Testis (tissue), 2 donors: ENCODE results near the gene NRN1.

ENCODE experiments used
- POLR2A ChIP-seq: fragments of 450-650 bp; IDR thresholded peaks from one replicate; pipeline ENCODE4 v1.6.1; 2017; ENCODE audit warnings: antibody characterized with exemption, mild to moderate bottlenecking, moderate library complexity
- TF ChIP-seq, protein P1 (sequence below), 3 experiments: fragments of 450-650 bp in 2 of 3; fragments of 200-600 bp in 1 of 3; sonication (generic) in 1 of 3; IDR thresholded peaks; one replicate each; pipeline ENCODE4 v1.5.1; 2016 to 2019; ENCODE audit warnings: antibody characterized with exemption in 3 of 3, mild to moderate bottlenecking in 2 of 3, moderate library complexity in 1 of 3

DNA sequence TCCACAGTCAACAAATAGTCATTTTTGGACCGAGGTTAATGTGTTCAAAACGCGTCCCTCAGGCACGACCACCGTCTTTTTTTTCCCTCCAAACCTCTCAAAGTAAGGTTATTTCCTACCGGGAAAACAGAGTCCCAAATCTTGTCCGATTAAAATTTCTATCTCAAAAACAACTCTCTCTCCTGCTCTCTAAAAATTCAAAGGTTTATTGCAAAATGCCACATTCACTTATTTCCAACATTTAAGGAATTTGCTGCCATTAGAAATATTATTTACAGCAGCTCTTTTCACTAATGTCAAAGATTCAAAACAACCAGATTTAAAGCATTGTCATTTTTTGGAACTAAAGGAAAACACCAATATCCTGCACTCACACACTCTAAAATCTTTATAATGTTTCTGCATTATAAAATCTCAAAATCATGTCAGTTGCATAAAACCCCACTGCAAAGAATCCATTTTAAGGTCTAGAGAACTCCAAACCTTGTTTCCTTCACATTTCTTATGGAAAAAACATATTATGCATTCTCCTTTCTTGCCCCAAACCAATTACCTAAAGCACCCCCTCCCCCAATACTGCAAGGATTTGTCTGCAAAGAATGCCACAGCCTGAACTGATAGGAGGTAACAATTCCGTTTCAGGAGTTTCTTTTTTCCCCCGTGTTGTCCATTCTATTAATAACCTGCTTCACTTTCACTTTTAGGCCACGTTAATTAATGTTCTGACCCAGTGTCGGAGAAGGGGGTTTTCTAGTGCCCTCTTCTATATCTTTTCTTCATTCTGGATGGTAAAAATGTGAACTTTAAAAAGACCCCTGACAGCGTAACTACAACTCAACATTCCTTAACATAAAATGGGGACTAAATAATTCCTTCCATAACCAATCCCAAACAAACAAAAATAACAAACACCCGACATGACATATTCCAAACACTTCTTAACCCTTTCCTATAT is 1.4 kb downstream of the NRN1 start:
- TF ChIP-seq, protein P1, sequence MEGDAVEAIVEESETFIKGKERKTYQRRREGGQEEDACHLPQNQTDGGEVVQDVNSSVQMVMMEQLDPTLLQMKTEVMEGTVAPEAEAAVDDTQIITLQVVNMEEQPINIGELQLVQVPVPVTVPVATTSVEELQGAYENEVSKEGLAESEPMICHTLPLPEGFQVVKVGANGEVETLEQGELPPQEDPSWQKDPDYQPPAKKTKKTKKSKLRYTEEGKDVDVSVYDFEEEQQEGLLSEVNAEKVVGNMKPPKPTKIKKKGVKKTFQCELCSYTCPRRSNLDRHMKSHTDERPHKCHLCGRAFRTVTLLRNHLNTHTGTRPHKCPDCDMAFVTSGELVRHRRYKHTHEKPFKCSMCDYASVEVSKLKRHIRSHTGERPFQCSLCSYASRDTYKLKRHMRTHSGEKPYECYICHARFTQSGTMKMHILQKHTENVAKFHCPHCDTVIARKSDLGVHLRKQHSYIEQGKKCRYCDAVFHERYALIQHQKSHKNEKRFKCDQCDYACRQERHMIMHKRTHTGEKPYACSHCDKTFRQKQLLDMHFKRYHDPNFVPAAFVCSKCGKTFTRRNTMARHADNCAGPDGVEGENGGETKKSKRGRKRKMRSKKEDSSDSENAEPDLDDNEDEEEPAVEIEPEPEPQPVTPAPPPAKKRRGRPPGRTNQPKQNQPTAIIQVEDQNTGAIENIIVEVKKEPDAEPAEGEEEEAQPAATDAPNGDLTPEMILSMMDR (IDR thresholded peaks at IDR 0.05) = no peak
- TF ChIP-seq POLR2A = no peak
